Stimulated activated CD4-positive, alpha-beta T cell treated with anti-CD3 and anti-CD28 coated beads, Interleukin-12 subunit alpha, Interleukin-12 subunit beta, amount 100 ng/mL, for 24 hours (primary cell): ENCODE data around the gene FSTL1.
A peak's percentile ranks its signal among the peaks of the same experiment; 100 is the strongest.

Experiments used
- DNase-seq, 2 experiments: peaks; one replicate each; pipeline ENCODE4 v3.0.0-alpha.2; 2020; ENCODE audit warnings: low read depth in 2 of 2

The FSTL1 gene

DNA sequence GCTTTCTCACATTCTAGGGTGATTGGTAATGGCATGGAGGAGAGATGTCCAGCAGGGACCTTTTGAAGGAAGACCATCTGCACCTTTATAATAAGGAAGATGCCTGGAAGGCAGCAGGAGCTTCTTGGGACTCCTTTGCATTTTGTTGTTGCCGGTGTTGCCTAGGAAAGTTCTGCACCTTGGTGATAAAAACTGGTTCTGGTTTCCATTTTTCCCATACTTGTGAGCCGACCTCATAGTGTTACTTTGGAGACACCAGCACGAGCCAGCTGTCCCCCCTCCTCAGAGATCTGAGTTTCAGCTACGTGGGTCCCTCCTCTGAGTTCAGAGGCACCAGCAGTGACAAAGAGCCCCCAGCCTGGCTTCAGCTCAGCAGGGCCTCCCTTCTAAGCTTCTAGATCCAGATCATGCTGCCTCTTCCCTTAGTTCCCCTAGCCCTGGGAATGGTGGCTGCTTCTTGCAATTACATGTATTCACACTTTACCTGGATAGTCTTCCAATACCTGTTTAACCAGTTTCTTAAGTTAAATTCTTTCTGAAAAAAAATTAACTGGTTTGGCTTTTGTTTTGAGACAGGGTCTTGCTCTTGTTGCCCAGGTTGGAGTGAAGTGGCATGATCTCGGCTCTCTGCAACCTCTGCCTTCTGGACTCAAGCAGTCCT is 18.0 kb upstream of the FSTL1 start:
- no peak for DNase-seq

DNA sequence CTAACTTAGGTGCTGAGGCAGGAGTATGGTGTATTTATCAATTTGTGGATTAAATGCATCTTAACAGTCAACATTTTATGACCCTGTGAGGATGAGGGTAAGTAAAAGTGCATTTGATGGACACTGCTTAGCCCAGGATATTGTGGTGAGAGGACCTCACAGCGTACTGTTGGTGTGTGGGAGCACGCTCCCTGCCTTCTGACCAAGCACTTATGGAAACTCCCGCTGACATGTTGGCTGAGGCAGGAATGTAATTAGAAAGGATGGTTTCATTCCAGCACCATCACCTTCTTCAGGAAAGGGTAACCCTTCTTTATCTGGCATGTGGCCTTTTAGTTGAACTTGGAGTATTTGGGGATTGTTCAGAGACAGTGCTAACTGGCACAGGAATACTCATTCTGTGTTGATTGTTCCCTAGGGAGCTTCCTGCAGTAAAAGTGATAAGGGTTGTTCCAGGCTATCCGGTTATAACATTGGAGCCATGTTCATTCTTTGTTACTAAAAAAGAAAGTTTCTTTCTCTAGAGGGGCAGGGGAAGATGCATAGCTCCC is 11.7 kb upstream of the FSTL1 start:
- DNase-seq = no peak

DNA sequence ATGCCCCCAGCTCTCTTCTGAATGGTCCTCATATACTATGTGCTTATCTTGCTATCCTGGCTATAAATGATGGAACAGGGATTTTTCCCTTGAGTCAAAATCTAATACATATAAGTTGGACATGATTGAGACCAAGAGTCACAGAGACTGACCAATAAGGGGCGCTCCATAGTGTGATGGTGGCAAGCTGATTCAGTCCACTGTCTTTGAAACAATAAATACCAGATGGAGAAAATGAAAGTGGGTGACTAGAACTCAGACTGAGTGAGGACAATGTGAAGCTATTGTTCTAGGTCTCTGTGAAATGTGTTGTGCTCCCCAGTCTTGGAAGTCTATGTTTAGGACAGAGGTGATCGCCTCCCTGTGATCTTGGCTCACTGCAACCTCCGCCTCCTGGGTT is 10.6 kb upstream of the FSTL1 start:
- DNase-seq = no peak

DNA sequence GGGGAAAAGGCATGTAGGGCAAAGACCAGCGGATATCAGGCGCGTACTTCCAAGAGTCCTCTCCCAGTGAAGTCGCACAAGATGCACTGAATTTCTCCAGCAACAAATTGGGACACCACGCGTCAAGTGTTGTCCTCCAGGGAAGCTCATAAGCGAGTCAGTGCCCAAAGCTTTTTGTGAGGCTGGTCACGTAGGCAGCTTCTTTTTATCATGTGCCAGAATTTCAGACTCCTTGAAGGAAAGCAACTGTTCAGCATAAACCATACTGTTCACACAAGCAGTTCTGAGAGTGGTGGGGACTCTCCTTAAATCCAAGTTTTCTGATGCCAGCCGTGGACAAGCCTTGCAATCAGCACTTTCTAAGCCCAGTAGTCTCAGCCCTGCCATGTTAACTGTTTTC is 10.1 kb upstream of the FSTL1 start:
- no peak for DNase-seq

DNA sequence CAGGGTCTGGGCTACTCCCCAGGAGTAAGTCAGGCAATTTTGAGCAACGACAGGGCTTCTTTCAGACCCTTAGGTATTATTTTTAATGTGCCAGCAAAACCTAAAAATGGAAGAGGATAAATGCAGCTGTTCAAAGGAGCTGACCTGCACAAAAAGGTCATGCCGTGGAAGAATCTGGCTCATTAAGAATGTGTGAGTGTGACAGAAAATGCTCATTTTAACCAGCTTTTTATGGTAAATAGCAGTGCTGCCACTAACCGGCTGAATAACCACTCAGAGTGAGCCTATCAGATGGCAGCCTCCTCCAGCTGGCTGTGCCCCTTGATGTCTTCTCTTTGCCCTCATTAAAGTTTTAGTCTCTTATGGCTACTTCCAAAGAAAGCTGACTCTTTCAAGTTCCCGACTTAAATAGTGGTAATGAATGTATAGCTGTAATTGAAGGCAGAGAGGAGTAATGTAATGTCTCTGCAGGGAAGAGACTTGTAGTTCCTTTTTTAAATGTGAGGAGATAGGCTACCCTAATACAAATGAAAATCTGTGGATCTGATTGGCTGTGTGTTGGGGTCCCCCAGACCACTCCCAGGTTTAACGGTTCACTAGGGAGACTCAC is 9.5 kb upstream of the FSTL1 start:
- DNase-seq = no peak

DNA sequence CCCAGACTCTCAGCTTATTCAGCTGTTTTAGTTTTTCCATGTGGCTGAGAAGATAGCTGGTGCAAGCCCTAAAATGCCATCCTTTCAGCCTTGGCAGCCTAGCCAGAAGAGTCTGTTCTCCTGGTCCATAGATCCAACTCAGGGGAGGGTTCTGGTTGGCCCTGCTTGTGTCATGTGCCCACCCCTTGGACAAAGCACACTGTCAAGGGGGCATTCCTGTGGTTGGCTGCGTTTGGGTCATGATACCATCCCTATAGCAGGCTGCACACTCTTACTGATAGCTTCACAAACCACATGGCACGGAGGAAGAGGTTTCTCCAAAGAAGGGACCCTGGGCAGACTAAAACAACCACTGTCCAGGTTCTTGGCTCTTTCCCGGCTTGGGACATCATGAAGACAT is 8.4 kb upstream of the FSTL1 start:
- no peak for DNase-seq

DNA sequence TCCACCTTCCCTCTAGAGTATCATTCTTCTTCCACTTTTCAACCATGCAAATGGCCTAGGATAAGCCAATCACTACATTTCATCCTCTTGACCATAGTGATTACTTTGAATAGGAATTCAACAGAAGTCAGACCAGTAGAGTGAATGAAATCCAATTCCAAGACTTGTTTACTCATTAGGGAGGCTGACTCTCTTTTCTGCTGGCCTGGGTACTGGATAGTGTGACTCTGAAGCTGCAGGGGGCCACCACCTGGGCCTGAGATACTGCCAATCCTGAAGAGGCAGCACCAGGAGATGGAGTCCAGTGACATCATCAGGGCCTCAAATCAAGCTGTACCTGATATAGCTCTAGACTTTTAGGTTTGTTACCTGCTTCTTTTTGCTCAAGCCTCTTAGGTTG is 7.0 kb upstream of the FSTL1 start:
- DNase-seq = no peak

DNA sequence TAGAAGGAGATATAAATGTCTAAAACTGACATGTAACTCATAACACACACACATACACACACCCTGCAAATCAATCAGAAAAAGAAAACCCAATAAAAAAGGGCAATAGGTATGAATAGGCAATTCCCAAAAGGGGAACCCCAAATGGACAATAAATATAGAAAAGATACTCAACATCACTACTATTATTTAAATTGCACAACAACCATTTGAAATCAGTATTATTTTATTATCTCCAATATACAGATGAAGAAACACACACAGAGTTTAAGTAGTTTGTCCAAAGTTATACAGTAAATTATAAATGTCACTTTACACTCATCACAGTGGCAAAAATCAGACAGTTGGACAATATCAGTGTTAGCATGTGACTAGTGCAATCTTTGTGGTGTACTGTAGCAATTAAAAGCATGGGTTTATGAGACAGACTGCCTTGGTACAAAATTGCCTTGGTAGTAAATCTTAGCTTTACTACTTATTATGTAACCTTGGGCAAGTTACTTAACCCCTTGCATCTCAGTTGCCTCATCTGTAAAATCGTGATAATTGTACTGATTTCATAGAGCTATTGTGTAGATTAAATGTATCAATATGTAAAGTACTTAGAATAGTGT is 3.4 kb upstream of the FSTL1 start:
- DNase-seq = no peak

DNA sequence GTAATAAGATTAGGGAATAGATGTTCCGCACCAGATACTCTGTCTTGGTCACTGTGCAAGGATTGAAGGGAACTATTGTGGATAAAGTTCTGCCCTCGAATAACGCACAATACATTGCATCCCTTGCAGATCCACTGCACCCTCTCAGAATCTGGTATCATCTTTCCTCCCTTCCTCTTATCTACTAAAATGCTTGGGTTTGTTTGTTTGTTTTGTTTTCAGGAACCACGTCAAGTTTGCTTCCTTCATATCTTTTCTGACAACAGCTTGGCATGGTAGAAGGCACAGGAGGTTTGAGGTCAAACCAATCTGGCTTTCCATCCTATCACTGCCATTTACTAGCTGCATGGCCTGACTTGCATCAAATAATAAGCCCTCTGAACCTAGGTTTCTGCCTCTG is 2.0 kb upstream of the FSTL1 start:
- no peak for DNase-seq

DNA sequence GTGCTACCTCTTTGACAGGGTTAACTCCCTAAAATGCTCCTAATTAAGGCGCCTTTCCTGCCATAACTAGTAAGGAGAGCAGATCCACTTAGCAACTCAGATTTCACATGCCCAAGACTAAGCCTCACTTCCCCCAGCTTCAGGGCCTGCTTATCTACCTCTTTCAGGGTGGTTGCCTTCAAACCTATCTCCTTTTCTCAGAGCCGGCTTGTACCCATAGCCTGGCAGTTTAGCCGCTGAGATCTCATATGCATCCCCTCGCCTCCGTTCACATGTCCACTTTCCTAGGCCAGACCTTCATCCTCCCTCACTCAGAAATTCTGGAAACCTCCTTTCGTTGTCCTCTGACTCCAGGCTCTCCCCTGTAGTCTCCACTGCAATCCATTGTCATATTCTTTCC is 1.0 kb upstream of the FSTL1 start:
- DNase-seq = no peak

DNA sequence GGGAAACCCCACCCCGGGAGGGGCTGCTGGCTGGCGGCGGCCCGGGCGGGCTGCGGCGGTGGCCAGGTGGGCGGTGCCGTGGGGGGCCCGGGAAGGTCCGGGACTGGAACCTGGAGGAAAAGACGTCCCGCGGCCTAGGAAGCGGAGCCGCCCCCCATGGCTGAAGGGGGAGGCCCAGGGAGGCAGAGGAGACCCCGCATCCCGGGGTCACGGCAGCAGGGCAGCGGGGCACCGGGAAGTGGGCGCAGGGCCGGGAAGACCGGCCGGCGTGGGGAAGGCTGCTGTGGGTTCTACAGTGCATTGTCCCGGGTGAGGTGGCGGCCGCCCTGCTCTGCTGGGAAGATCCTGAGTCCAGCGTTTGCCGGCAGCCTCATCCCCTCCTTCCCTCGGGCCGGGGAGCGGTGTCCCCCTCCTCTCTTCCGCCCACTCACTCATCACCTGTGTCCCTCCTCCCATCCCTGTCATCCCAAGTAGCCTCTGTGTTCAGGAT is 525 bp upstream of the FSTL1 start:
- DNase-seq = no peak

DNA sequence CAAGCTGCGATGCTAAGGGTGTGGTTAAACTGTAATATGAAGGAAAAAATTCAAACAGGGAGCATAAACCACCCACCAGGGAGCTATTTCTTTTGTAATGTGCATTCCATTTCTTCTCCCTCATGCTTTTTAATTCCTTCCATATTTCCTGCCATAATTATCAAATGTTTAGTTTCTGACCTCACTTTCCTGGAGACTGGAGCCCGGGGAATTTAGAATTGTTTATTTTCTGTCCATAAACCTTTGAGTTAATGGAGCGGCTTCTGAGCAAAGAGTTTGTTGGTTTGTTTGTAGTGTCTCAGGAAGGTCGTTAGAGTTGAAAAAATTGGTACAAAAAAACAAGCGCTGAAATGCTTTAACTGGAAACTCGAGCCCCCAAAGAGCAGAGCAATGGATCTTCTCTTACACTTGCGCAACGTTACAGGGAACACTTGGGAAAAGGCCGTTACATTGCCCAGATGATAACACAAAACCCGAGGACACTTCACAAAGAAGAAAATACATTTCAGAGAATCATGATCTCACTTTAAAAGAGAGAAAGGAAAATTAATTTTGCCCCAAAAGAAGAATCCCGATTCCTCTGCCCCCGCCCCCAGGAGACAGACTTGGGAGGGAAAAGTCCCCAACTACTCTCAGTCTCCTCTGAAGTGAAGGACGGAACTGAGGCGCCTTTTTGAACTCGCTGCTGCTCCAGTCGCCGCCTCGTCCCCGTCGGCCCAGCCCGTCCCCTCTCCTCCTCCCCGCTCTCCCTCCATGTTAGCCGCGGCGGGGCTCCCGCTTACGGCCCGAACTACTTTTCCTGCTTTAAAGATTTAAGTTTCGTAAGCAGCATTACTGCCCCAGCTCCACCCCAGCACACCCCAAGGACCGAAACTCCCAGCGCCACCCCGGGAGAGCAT is 842 bp downstream of the FSTL1 start:
- DNase-seq = peak in 1 of 2 experiments; percentile 15

DNA sequence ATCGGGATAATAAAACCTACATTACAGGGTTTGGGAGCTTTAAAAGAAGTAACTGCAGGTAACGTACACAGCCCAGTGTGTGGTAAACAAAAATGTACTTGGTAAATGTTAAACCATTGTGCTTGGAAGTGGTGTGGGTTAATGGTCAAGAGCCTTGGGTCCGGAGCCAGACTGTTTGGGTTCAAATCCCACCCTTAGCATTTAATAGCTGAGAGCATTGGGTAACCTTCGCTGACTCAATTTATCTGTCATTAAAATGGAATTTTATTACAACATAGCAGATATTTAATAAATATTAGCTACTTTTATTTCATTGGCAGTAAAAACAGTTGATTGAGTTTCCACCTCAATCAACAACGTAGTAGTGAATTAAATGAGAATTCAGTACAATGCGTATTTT is 1.5 kb downstream of the FSTL1 start:
- DNase-seq = no peak

DNA sequence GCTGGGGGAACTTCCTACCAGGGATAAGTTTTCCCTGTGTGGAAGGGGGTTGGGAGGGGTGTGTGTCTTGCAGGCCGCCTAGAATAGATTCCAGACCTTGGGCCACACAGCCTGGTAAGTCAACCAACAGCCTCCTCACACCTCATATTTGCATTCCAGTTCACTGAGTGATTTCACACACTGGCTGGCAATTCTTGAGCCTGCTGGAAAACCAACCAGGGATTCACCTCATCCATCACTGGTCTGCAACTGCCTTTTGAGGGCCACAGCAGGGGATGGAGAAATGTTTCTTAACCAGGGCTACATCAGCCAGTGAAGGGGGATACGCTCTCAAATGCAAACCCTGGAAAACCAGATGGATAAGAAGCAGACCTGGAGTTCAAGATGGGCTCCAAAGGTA is 2.0 kb downstream of the FSTL1 start:
- no peak for DNase-seq

DNA sequence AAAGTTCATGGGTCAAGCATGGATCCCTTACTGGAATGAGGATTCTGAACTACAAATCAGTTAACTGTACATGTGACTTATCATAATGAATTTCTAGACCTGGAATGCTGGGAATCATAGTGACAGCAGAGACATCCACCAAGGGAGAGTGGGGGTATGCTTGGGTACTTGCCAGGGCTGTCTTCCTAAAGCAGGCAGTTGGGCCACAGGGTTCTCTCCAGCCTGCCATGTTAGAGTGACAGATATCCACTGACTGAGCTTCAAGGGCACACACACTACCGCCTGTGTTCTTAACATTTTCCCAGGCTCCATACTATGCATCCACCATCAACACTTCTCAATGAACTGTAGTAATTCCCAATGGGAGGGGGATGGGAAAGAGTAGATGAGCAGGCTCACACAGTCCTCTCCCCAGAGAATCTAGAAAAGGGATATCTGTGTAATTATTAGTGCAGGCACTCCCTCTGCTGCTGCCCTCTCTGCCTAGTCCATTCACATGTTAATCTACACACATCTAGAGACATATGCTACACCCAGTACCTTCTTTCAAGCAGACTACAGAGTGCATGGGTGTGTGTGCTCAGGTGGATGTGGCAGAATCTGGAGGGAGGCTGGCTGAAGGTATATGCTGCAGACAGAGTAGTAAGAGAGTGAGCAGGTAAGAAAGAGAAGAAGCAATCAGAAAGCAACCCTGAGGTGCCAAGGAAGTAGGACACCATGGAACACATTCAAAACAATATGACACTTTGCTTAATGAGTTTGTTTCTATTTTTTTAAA is 3.7 kb downstream of the FSTL1 start:
- no peak for DNase-seq

DNA sequence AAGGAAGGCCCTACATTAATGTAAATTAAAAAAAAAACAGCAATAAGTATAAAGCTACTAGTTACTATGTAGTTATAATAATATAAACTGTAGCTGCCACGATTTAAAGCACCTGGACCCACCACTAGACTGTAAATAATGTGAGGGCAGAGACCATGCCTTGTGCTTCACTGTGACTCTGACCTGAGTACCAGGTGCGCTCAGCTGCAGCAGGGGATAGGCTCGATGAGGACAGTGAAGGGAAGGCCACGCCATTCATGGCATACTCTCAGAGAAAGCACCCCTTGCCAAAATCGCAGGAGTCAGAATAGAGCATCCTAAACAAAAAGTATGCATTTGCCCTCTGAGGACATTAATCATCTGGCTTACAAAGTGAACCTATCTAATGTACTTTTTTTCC is 5.1 kb downstream of the FSTL1 start:
- no peak for DNase-seq

DNA sequence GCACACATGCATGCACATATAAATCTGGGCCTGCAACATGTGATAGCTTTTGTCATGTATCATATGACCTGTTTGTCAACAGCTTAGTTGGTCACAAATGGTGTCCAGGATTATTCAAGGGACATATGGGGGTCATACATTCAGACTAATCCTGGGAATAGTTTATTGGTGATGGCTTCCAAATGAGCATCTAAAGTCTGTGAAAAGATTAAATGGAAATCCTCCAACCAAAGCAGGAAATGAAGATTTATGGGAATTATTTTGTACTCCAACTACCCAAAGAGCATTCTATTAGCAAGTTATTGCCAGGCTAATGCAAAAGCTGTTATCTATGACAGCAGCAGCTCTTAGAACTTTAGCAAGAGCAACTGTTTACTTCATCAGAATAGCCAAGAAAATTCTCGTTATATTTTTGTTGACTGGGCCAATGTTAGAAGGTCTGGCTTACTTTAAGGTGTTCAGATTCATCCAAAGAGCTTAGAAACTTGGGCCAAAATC is 7.1 kb downstream of the FSTL1 start:
- DNase-seq = no peak

DNA sequence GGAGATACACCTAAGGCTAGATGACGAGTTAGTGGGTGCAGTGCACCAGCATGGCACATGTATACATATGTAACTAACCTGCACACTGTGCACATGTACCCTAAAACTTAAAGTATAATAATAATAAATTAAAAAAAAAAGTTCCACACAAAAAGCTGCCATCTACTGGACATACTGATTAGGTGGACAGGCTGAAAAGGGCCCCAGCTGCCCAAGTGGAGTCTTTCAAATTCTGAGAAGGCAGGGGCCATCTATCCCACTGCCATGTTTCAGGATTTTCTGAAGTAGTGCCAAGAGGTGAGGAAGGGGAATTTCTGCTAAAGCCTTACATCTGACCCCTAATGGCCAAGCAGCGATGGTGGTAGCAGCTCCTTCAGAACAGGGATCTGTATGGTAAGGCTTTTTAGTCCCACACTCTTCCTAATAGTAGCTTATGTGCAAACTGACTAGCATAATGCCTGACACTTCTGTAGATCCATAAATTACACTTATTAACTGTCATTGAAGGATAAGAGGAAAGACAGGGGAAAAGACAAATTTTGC is 7.7 kb downstream of the FSTL1 start:
- no peak for DNase-seq

DNA sequence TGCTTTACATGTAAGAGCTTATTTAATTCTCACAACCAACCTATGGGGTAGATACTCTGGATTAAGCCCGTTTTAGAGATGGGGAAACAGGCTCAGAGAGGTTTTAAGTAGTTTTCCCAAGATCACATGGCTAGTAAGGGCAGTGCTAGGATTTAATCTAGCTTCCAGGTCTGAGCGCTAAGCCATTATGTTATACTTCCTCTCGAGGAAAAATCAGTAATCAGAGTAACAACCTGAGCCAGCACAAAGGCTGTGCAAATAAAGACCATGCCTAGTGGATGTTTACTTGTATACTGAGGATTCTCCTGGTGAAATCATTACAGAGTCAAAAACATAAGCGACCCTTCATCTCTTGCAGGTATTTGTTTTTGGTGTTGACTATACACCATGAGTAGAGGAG is 9.0 kb downstream of the FSTL1 start:
- no peak for DNase-seq

DNA sequence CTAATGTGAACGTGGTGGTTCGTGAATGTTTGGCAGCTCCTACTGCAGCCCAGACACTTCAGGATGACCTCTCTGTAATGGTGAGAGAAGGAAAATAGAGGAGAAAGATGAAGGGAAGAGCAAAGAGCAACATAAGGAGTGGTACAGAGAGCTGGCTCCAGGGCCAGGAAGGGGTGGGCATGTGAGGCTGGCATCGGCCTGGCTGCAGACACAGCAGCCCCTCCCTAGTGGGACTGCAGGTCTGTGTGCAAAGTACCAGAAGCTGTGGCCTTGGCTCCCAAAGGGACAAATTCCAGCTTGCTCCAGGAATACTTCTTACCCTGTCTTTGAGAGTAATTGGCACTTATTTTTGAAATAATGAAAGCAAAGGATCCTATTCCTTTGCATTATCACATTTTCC is 10.0 kb downstream of the FSTL1 start:
- DNase-seq = no peak
